GM19035 (cell line): Measurements from ENCODE around the gene CIDEC.
"Not testable (repeated sequence)": the region's sequence is repeated elsewhere in the genome, so short reads cannot be mapped to it uniquely, and the experiment has no call there.

ENCODE experiments used
- ATAC-seq: cut with Tn5 transposase; IDR thresholded peaks from one replicate; pipeline ENCODE4 v1.9.1; 2021; ENCODE audit not compliant: unreplicated experiment

The CIDEC gene

DNA sequence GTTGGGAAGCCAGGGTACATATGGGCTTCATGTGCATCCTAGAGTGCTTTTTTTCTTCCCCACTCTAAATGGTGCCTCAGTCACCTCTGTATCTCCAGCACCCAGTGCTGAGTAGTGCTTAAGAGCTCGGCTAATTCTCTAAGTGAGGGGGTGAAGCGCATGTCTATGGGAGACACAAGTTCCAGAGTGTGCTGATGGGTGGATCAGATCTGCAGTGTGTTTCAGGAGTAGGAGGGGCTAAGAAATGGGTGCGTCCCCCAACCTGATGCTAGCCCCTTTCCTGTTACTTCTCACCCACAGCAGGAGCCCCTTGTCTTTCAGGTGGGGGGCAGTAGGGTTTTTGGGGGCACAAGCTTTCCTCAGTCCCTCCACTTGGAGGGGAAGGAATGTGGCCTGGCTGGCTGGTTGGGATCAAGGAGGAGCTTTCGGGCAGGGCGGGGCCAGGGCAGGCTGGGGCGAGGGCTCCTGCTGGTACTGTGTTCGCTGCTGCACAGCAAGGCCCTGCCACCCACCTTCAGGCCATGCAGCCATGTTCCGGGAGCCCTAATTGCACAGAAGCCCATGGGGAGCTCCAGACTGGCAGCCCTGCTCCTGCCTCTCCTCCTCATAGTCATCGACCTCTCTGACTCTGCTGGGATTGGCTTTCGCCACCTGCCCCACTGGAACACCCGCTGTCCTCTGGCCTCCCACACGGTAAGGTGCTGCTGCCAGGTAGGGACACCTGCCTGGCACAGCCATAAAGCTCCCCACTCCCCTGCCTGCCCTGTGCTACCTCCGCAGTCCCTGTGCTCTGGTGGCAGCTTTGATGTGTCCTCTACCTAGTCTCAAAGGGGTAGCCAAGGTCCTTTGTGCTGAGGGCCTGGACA, 22.6 kb upstream of the CIDEC start, which contains the start of gene IL17RE:
TSS of gene IL17RE (plus strand) at position 477 of the 866 bp plus-strand sequence. CDS start at position 562, 85 bp downstream.
- no peak for ATAC-seq

DNA sequence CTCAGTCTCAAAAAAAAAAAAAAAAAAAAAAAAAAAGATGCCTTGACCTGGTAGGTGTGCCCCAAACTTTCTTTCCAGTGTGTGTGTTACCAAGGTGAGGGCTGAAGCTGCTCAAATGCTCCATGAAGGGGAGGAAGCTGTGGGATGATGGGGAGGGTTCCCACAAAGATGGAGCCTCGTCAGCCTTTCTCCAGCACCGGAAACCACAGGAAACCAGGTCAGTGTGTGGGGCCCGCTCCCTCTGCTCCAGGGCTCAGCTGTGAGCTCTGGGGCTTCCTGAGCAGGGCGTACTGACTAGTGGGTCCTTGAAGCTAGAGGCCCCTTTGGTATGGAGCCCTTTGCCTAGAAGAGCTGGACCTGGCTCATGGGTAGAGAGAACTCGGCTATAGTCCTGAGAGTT, 21.9 kb upstream of the CIDEC start:
- ATAC-seq: no peak

DNA sequence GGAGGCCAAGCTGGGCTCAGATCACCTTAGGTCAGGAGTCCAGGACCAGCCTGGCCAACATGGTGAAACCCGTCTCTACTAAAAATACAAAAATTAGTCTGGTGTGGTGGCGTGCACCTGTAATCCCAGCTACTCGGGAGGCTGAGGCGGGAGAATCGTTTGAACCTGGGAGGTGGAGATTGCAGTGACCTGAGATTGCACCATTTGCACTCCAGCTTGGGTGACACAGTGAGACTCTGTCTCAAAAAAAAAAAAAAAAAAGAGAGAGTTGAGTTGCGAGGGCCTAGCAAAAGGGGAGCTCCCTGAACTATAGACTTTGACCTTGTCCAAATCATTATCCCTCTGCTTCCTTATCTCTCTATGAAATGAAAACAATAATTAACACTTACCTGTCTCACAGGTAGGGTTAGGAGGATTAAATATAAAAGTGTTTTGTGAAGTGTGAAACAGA, 20.9 kb upstream of the CIDEC start:
- not testable (repeated sequence) for ATAC-seq

DNA sequence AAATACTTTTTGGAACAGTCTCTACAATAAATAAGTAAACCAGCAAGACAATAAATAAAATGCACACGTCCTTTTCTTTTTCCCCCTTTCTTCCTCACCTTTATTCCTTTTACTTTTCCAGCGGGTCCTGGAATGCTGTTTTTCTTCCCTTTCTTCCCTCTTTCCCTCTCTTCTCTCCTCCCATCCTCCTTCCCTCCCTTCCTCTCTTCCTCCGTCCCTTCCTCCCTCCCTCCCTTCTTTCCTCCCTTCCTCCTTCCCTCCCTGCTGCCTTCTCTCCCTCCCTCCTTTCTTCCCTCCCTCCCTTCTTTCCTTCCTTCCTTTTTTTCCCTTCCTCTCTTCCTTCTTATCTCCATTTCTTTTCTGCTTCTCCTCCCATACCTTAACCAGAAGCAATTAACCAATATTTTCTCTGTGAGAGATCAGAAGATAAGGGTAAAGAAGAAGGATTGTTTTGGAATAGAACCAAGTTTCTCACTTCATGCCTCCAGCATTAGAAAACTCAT, 19.3 kb upstream of the CIDEC start:
- no peak for ATAC-seq

DNA sequence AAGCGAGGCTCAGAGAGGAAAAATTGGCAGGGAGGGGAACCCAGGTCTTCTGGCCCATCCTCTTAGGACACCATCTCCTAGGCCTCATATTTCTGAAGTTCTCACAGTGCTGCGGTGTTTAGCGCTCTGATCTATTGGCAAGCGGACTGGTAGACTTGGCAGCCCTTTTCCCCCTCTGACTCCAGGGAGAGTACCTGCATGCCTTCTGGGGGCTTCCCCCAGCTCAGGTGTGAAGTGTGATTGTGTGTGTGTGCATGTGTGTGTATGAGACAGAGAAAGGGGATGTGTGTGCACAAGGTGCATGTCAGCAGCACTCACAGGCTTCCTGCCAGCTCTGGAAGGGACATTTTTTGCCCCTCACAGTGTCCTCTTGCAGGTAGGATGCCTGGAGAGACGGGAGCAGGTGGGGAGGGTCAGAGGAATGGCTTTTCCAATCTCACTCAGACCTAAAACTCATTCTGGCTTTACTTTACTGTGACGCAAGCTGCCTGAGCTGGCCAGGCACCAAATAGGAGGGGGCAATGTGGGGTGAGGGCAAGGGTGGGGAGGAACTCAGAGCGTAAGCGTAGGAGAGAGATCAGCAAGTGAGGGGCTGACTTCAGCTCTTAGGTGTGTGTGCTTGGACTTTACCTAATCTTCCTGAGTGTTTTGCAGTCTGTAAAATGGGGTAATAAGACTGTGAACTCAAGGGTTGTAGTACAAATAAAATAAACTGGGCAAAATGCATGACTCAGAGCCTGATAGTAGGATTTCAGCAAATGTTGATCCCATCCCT, 18.6 kb upstream of the CIDEC start:
- ATAC-seq: no peak

DNA sequence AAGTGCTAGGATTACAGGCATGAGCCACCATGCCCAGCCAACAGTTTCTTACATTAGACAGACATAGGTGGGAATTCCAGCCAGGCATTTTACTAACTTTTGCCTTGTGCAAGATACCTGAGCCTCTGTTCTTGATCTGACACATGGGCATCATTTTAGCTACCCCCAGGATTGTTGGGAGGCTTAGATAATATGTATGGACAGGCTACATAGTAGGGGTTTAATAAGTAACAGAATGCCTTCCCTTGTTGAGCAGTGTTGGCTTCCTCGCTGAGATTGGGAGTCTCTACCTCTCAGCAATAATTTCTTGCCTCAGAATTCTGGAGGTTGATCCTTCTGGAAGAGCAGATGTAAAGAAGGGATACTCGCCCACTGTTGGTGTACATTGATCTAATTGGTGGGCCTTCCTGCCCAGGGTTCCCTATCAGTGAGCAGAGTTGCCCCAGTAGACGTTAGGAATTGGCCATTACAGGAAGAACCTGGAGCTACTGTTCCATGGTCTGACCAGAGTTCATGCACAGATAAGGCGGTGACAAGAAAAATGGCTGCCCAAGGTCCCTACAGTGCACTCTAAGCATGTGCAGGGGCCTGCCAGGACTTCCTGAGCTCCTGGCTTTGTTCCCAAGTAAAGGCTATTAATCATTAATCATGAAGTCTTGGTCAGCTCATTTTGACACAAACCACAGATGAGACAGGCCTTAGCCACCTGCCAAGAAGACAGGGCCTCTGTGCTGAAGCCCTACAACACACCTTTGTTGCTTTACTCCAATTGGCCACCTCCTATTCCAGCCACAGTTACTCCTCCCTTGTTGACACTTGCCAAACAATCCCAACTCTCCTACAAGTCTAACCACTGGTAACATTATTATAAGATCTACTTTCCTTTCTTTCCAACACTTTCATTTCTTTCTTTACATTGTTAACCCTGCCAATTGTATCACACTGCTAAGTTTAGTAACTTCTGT, 17.6 kb upstream of the CIDEC start:
- ATAC-seq: no peak

DNA sequence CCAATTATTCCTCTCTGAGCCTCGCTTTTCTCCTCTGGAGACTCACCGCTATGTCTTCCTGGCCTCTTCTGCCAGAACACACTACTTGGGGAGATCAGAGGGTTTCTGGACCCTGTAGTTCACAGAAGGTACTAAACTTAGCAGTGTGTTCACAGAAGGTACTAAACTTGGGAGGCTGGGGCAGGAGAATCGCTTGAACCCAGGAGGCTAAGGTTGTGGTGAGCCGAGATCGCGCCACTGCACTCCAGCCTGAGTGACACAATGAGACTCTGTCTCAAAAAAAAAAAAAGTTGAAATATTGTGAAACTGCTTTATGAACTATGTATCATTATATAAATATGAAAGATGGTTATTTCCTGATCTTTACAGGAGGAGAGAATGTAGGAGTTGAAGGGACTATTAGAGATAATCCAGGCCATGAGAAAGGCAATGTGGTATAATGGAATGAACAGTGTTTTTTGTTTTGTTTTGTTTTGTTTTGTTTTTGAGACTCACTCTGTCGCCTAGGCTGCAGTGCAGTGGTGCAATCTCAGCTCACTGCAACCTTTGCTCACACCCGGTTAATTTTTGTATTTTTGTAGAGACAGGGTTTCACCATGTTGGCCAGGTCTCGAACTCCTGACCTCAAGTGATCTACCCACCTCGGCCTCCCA, 16.8 kb upstream of the CIDEC start:
- ATAC-seq: not testable (repeated sequence)

DNA sequence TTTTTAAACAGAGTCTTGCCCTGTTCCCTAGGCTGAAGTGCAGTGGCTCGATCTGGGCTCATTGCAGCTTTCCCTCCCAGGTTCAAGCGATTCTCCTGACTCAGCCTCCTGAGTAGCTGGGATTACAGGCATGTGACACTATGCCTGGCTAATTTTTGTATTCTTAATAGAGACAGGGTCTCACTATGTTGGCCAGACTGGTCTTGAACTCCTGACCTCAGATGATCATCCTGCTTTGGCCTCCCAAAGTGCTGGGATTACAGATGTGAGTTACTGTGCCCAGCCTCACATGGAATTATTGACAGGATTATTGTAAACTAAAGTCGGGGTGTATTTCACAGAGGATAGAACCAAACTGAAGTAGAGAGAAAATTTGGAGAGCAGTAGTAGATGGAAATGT, 15.7 kb upstream of the CIDEC start:
- not testable (repeated sequence) for ATAC-seq

DNA sequence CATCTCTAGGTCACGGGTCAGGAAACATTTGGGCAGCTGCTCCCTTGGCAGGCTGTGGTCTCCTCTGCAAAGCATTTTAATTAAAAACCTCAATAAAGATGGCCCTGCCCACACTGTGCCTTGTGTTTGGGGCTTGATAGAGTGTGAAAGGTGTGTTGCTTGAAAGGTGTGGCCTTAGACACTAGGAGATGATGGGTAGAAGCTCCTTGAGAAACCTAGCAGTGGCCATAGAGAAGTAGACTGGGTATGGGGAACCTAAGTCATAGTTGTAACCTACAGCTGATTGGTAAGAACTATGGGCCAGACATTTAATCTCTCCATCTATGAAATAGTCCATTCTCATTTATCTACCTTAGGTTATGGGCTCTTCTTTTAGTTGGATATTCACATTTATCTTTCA, 13.7 kb upstream of the CIDEC start:
- ATAC-seq: no peak

DNA sequence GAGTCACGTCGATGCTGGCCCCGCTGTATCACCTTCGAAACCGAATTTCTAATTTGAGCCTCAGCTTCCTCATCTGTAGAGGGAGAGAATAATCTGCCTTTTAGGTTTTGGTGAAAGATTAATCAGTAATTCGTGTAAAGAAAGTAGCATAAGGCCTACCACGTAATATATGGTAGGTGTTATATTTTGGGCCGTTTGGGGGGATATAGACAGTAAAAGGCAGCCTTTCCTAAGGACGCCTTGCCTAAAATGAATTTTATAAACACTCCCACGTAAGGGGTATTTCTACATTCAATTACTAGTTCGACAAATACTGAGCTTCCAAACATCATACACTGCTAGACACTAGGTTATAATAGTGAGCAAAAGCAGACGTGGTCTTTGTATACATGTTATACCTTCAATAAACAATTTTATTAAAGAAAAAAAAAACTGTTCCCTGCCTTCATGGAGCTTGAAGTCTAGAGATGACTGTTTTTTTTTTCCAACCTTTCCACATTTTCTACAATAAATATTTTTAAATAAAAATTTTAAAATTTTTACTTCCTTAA, 11.1 kb upstream of the CIDEC start:
- ATAC-seq: no peak

DNA sequence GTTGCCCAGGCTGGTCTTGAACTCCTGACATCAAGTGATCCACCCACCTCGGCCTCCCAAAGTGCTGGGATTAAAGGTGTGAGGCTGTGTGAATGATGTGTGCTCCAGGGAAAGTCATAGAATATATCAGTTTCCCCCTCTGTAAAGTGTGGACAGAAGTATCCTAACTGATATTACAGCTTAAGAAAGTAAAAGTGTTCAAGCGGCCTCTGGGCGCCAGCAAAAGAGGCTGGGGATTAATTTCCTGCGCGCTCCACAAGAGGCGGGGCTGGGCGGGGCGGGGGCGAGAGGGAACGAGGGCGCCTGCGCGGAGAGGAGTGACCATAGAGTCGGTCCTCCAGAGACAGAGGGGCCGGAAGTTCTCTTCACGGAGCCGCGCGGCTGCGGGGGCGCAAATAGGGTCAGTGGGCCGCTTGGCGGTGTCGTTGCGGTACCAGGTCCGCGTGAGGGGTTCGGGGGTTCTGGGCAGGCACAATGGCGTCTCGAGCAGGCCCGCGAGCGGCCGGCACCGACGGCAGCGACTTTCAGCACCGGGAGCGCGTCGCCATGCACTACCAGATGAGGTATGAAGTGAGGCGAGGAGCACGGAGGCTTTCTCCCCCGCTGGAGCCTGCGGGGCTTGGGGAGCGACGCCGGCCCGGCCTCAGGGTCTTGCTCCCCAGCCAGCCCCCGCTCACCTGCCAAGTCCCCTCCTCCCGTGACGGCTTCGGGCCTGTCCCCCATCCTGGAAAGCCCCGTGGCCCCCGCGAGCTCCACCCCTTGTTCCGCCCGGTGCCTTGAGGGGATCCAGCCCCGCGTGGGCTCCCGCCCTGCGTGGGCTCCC, 10.4 kb upstream of the CIDEC start, which contains the start of gene JAGN1:
TSS of gene JAGN1 (plus strand) at position 362 of the 823 bp plus-strand sequence. CDS start at position 475, 113 bp downstream.
- peak; percentile 92 for ATAC-seq

DNA sequence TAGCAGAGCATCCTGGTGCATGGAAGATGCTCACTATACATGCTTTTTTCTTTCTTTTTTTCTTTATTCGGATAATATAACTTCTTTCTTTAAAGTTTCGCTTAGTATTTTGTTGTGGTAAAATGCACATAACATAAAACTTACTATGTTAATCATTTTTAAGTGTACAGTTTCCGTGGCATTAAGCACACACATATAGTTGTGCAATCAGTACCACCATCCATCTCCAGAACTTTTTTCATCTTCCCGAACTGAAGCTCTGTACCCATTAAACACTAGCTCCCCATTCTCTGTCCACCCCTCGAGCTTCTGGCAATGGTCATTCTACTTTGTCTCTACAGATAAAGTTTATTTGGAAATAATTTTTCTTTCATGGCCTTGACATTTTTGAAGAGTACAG, 9.4 kb upstream of the CIDEC start:
- ATAC-seq: no peak

DNA sequence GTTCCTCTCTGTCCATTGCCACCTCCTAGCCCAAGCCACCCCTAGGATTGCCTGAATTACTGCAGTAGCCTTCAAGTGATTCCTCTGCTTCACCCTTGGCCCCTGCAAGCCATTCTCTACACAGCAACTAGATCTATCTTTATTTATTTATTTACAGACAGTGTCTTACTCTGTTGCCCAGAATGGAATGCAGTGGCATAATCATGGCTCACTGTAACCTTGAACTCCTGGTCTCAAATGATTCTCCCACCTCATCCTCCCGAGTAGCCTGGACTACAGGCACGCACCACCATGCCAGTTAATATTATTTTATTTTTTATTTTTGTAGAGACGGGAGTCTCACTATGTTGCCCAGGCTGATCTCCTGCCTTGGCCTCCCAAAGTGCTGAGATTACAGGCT, 8.5 kb upstream of the CIDEC start:
- no peak for ATAC-seq

DNA sequence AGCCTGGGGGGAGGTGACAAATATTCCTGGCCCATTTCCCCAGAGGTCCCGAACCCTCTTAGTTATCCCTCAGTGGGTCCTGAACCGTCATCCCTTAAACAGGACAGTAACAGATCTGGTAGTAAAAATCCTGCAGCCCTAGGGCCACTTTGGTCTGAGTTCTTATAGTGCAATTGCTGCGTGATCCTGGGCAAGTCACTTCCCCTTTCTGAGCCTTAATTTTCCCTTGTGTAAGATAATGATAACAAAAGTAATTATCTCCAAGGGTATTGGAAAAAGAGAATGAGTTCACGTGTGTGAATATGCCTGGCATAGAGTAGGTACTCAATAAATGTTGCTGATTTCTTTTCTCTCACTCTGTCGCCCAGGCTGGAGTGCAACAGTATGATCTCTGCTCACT, 7.4 kb upstream of the CIDEC start:
- ATAC-seq: no peak

DNA sequence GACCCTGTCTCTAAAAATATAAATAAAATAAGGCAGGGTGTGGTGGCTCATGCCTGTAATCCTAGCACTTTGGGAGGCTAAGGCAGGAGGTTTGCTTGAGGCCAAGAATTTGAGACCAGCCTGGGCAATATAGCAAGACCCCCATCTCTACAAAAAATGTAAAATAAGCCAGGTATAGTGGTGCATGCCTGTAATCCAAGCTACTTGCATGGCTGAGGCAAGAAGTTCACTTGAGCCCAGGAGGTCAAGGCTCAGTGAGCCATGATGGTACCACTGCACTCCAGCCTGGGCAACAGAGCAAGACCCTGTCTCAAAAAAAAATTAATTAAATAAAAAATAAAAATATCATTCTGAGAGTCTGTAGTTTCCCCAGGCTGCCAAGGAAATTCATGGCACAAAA, 6.3 kb upstream of the CIDEC start:
- ATAC-seq: no peak

DNA sequence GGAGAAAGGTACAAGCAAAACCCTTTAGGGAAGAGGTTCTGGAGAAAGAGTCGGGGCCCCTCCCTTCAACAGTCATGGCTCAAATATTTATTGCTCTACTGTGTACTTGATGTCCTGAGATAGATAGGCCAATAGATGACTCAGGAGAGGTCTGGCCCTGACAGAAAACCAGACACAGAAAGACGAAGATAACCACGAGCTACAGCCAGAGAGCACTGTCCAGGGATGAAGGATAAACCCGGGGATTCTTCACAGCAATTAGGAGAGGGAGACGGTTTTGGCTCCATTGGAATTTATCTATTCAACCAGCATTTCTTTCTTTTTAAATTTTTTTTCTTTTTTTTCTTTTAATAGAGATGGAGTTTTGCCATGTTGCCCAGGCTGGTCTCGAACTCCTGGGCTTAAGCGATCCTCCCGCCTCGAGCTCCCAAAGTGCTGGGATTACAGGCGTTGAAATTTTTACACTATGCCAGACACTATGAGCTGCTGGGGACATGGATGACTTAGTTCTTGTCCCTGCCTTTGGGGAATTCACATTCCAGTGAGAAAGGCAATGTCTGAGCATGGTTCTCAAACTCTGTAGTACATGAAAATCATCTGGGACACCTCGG, 4.6 kb upstream of the CIDEC start:
- ATAC-seq: no peak

DNA sequence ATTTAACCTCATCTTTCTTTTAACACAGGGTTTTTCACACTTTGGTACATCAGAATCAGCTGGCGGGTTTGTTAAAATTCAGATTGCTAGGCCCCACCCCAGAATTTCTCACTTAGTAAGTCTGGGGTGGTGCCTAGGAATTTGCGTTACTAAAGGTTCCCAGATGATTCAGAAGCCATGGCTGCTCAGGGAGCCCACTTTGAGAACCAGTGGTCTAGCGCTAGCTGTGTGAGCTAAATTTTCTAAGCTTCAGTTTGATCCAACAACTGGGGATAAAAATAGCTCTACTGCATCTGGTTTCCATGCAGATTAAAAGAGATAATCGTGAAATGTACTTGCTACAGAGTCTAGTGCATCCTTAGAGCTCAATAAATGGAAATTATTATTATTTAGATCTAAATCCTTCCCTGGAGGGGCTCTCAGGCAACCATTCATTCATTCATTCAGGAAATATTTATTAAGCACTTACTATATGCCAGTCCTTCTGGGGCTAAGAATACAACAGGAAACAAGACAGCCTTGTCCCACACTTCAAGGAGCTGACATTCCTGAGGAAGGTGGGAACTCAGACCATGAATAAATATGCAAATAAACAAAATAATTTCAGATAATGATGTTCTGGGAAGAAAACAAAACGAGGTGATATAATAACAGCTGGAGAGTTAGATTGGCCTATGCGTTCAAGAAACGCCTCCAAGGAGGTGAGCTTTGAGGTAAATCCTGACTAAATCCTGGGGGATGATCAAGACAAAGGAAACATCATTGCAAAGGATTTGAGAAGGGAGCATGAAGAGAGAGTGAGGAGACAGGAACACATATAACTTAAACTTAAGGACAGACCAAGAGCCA, 3.9 kb upstream of the CIDEC start:
- ATAC-seq: no peak

DNA sequence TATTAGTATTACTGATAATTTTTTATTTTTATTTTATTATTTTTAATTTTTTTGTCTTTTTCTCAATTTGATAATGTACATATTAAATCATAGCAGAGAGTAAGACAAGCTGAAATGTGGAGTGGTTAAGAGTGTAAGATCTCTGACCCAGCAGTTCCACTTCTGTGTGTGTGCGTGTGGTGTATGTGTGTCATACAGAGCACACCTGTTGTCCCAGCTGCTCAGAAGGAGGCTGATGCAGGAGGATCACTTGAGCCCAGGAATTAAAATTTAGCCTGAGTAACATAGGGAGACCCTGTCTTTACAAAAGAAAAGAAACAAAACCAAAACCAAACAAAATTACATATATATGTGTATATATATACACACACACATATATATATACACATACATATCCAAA, 1.4 kb upstream of the CIDEC start:
- ATAC-seq: no peak
